ENCODE measurements around the gene ETFA.

- TF ChIP-seq EZH2phosphoT487 (IDR thresholded peaks at IDR 0.05; ENCODE audit: low read depth) = no peak
- TF ChIP-seq CTCF (IDR thresholded peaks at IDR 0.05; ENCODE audit: low read depth, low read length) = no peak
Measured at GRCh38 chr15:76215634-76216033, 95.6 kb downstream of the ETFA start.
